Measurements from ENCODE around the gene RPS6KA3. TPM values are rescaled to one million over a fixed set of nuclear protein-coding genes. Genes with fewer than 3 reads are reported as not detected.

Gene RPS6KA3
- total and polyA plus RNA-seq, 7 donors: 18.0 to 41.9 (median 34.3) TPM

DNA sequence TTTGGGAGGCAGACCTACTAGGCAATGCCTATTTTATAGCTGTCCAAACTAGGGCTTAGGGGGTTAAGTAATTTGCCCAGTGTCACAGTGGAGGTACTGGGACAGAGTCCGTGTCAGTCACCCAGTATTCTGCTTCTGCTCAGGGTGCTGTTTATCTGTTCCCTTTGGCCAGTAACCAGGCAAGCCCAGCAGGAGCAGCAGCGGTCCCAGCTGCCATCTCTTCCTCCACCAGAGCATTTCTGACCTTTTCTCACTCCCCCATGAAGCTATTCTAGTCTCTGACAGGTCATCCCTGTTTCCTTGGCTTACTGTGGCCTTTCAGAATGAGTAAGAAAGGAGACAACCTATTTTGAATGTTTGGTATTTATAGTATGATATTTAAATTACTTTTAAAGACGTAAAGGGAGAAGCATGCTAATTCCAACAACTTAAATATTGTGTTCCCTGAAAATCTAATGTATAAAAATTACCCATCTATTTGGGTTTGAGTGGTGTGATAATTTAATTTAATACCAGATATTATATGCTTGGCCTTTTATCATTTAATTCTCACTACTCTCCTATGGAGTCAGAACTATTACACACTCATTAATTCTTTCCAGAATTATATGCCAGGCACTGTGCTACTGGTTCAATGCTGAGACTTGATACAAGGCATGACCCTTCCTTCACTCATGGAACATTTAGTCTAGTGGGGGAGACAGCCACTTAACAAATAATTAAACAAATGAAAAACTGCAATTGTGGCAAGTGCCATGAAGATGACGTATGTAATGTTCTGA, 60.6 kb downstream of the RPS6KA3 start:
- no peak for DNase-seq
- H3K27me3 ChIP-seq: no peaks in the 10 kb centered on the region
- WGBS, 2 donors: 83 to 86% methylated on average over 4 of the region's 4 CpGs
- H3K9me3 ChIP-seq: no peaks in the 10 kb centered on the region
- TF ChIP-seq EP300 (IDR thresholded peaks at IDR 0.05) (no peak), POLR2A (IDR thresholded peaks at IDR 0.05) (no peak), POLR2AphosphoS5 (IDR thresholded peaks at IDR 0.05) (no peak)
- TF ChIP-seq, protein P1, sequence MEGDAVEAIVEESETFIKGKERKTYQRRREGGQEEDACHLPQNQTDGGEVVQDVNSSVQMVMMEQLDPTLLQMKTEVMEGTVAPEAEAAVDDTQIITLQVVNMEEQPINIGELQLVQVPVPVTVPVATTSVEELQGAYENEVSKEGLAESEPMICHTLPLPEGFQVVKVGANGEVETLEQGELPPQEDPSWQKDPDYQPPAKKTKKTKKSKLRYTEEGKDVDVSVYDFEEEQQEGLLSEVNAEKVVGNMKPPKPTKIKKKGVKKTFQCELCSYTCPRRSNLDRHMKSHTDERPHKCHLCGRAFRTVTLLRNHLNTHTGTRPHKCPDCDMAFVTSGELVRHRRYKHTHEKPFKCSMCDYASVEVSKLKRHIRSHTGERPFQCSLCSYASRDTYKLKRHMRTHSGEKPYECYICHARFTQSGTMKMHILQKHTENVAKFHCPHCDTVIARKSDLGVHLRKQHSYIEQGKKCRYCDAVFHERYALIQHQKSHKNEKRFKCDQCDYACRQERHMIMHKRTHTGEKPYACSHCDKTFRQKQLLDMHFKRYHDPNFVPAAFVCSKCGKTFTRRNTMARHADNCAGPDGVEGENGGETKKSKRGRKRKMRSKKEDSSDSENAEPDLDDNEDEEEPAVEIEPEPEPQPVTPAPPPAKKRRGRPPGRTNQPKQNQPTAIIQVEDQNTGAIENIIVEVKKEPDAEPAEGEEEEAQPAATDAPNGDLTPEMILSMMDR (IDR thresholded peaks at IDR 0.05): no peak
- peaks cover 0 to 4% (median 0%) of the 10 kb centered on the region in 4 donors for H3K4me1 ChIP-seq
- intact Hi-C loops (cut with DNase I): no loop called here
- H3K27ac ChIP-seq: no peak overlapping the region
- peaks cover 0 to 10% (median 0%) of the 10 kb centered on the region in 4 donors for H3K36me3 ChIP-seq
- H3K4me3 ChIP-seq: no peak overlapping the region

DNA sequence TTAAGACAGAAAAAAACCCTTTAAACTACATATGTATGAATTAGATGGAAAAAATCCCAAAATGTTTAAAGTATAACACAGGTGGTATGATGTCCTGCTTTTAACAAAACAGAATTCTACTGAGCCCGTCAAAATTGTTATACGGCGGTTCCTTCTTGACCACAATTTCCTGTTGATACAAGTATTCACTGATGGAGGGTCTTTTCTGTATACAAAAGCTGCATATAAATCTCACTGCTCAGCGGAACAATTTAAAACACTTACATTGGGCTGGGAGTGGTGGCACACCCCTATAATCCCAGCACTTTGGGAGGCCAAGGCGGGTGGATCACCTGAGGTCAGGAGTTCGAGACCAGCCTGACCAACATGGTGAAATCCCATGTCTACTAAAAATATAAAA, 62.4 kb downstream of the RPS6KA3 start:
- Histone ChIP-seq H3K36me3 (peaks cover 0 to 10% (median 0%) of the 10 kb centered on the region in 4 donors), H3K9me3 (no peaks in the 10 kb centered on the region), H3K4me1 (peaks cover 0 to 4% (median 0%) of the 10 kb centered on the region in 4 donors), H3K4me3 (no peak overlapping the region), H3K27me3 (no peaks in the 10 kb centered on the region), H3K27ac (no peak overlapping the region)
- no peak for TF ChIP-seq POLR2AphosphoS5 (IDR thresholded peaks at IDR 0.05)
- no peak for TF ChIP-seq POLR2A (IDR thresholded peaks at IDR 0.05)
- no peak for DNase-seq
- intact Hi-C loops (cut with DNase I): no loop called here
- WGBS, 2 donors: 57 to 88% methylated on average over 6 of the region's 6 CpGs

DNA sequence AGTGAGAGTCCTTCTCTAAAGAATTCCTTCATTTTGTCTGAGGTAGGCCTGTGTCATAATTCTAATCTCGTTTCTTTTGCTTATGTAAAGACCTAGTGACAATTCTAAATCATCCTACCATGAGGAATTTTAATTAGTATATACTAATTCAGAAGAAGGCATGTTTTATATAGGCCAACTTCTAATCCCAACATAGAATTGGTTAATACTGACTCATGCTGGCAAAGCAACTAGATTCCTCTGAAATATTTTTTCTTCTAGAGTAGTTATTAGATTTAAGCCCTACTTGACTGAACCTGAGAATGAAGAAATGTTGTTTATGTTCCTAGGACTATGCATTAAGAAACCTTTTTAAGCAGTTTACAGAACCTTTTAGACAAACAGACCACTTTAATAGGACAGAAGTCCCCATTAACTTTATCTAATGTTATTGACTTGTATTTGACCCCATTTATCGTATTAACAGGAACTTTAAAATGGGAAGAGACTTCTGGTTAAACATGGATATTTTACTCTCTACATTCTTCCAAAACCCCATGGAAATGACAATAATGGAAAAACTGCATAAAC, 69.0 kb downstream of the RPS6KA3 start:
- intact Hi-C loops (cut with DNase I): no loop called here
- Histone ChIP-seq H3K27ac (no peak overlapping the region), H3K36me3 (no peaks in the 10 kb centered on the region), H3K27me3 (no peaks in the 10 kb centered on the region), H3K9me3 (no peaks in the 10 kb centered on the region), H3K4me3 (no peak overlapping the region), H3K4me1 (no peaks in the 10 kb centered on the region)
- 69 to 77% methylated on average over 2 of the region's 2 CpGs for WGBS, 2 donors
- TF ChIP-seq, protein P1 (IDR thresholded peaks at IDR 0.05): no peak
- TF ChIP-seq POLR2AphosphoS5 (IDR thresholded peaks at IDR 0.05): no peak
- no peak for TF ChIP-seq POLR2A (IDR thresholded peaks at IDR 0.05)
- no peak for TF ChIP-seq EP300 (IDR thresholded peaks at IDR 0.05)
- no peak for DNase-seq

DNA sequence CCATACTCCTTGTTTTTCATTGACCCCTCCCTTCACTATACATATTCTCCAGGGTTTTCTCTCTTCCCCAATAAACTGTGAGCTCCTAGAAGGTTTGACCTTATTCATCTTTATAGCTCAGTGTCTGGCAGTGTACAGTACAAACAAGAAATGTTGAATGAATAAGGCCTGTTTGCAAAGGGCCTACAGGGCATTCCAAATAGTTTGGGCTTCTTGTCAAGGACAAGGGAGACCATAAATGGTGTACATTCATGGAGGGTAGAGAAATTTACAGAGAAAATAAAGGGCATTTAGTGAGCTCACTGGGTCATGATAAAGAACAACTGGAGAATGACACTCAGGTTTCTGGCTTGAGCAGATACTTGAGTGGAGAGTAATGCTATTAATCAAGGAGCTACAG, 77.5 kb downstream of the RPS6KA3 start:
- no peaks in the 10 kb centered on the region for H3K4me1 ChIP-seq
- H3K4me3 ChIP-seq: no peak overlapping the region
- no peak for DNase-seq
- no peak for TF ChIP-seq POLR2A (IDR thresholded peaks at IDR 0.05)
- TF ChIP-seq, protein P1 (IDR thresholded peaks at IDR 0.05): no peak
- no peak overlapping the region for H3K27ac ChIP-seq
- intact Hi-C loops (cut with DNase I): no loop called here
- H3K9me3 ChIP-seq: no peaks in the 10 kb centered on the region
- peaks cover 0 to 22% (median 0%) of the 10 kb centered on the region in 4 donors for H3K36me3 ChIP-seq
- H3K27me3 ChIP-seq: no peaks in the 10 kb centered on the region

DNA sequence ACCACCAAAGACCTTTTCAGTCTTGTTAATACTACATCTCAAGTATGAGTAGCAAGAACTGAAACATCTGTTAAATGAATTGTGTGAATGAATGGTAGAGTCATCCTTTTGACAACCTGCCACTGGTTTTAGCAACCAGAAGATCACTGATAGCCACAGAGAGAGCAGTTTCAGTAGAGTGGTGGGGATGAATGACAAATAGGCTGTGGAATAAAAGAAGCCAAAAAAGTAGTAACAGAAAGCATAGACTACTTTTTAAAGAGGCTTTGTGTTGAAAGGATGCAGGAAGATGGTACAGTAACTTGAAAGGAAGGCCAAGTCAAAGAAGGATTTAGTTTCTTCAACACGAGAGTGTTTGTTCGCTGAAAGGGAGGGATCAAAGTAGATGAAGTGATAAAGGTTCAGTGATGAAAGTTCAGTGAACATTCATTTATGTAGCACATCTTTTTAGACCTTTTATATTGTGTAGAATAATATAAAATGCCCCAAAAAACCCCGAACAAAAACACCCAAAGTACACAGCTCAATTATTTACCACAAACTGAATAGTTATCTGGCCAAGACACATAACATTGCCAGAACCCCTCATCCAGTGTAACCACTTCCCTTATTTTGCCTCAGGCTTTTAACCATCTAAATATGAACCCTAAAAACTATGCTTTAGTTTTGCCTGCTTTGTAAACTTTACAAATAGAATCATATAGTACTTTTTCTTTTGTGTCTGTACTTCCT, 84.9 kb downstream of the RPS6KA3 start:
- Histone ChIP-seq H3K27ac (no peak overlapping the region), H3K27me3 (no peaks in the 10 kb centered on the region), H3K9me3 (no peaks in the 10 kb centered on the region), H3K36me3 (peaks cover 0 to 25% (median 0%) of the 10 kb centered on the region in 4 donors), H3K4me1 (no peaks in the 10 kb centered on the region), H3K4me3 (no peak overlapping the region)
- no peak for DNase-seq
- WGBS, 2 donors: 66 to 89% methylated on average over 3 of the region's 3 CpGs
- intact Hi-C loops (cut with DNase I): no loop called here
- TF ChIP-seq, protein P1 (IDR thresholded peaks at IDR 0.05): no peak
- no peak for TF ChIP-seq POLR2AphosphoS5 (IDR thresholded peaks at IDR 0.05)
- TF ChIP-seq POLR2A (IDR thresholded peaks at IDR 0.05): no peak
- TF ChIP-seq EP300 (IDR thresholded peaks at IDR 0.05): no peak
